GM06990 (cell line): ENCODE data around the gene URI1.

Experiments
- DNase-seq: peaks from one replicate; pipeline ENCODE4 v3.0.0-alpha.2; 2011; ENCODE audit not compliant: insufficient read length; ENCODE audit errors: extremely low read depth
- H3K27me3 ChIP-seq: replicated peaks from 2 replicates; pipeline ENCODE4 v1.6.0; 2011; ENCODE audit warnings: low read length; ENCODE audit not compliant: control insufficient read depth, insufficient read depth
- H3K36me3 ChIP-seq: 2 replicates; pipeline ENCODE4 v1.5.1; 2011; ENCODE audit warnings: low read length; ENCODE audit not compliant: control insufficient read depth, insufficient read depth
- H3K4me3 ChIP-seq: replicated peaks from 2 replicates; pipeline ENCODE4 v1.5.1; 2011; ENCODE audit warnings: low read depth, mild to moderate bottlenecking, control low read depth, low read length
- CTCF ChIP-seq: IDR thresholded peaks from 2 replicates; pipeline ENCODE4 v1.5.1; 2011; ENCODE audit warnings: low read length, control low read depth, mild to moderate bottlenecking, inconsistent platforms; ENCODE audit not compliant: insufficient read depth, poor library complexity, severe bottlenecking

URI1 gene

GRCh38 chr19:30060531-30061222 lies 118.6 kb downstream of the URI1 start:
- DNase-seq, result no peak
- no peak overlapping the region for H3K4me3 ChIP-seq
- TF ChIP-seq CTCF, result no peak
- no peaks in the 10 kb centered on the region; the same call in 1 of the 2 replicates for H3K27me3 ChIP-seq
- no peaks in the 10 kb centered on the region for H3K36me3 ChIP-seq

GRCh38 chr19:30061223-30062064 lies 119.4 kb downstream of the URI1 start:
- no peaks in the 10 kb centered on the region for H3K36me3 ChIP-seq
- no peak overlapping the region for H3K4me3 ChIP-seq
- TF ChIP-seq CTCF, result no peak
- H3K27me3 ChIP-seq, result no peaks in the 10 kb centered on the region; the same call in 1 of the 2 replicates
- no peak for DNase-seq

- Histone ChIP-seq H3K4me3 (no peak overlapping the region), H3K36me3 (no peaks in the 10 kb centered on the region), H3K27me3 (no peaks in the 10 kb centered on the region; the same call in 1 of the 2 replicates)
- no peak for DNase-seq
- no peak for TF ChIP-seq CTCF
Observed at GRCh38 chr19:30062065-30062906, 120.2 kb downstream of the URI1 start.

GRCh38 chr19:30062907-30063649 lies 121.0 kb downstream of the URI1 start:
- Histone ChIP-seq H3K36me3 (no peaks in the 10 kb centered on the region), H3K27me3 (no peaks in the 10 kb centered on the region; the same call in 1 of the 2 replicates), H3K4me3 (no peak overlapping the region)
- no peak for TF ChIP-seq CTCF
- no peak for DNase-seq

GRCh38 chr19:30063650-30064347 lies 121.8 kb downstream of the URI1 start:
- H3K27me3 ChIP-seq, result no peaks in the 10 kb centered on the region; the same call in 1 of the 2 replicates

More at GRCh38 chr19:30063650-30064347, 121.8 kb downstream of the URI1 start:
- TF ChIP-seq CTCF, result no peak
- Histone ChIP-seq H3K36me3 (no peaks in the 10 kb centered on the region), H3K4me3 (no peak overlapping the region)
- DNase-seq, result no peak
